ENCODE data around the gene PAK5. TPM values are rescaled to one million over a fixed set of nuclear protein-coding genes. Genes with fewer than 3 reads are reported as not detected.

Gene PAK5
- total and polyA plus RNA-seq, 11 donors = not detected

GRCh38 chr20:9488063-9488462 lies 350.8 kb downstream of the PAK5 start:
- no peak for ATAC-seq
- no peak overlapping the region for H3K27ac ChIP-seq
- no peaks in the 10 kb centered on the region for H3K9me3 ChIP-seq
- intact Hi-C loops (cut with DNase I) = no loop called here
- no peak for DNase-seq
- peaks cover 0 to 11% (median 0%) of the 10 kb centered on the region in 12 donors for H3K4me1 ChIP-seq
- H3K27me3 ChIP-seq = no peaks in the 10 kb centered on the region
- no peak overlapping the region for H3K4me3 ChIP-seq
- no peaks in the 10 kb centered on the region for H3K36me3 ChIP-seq
- WGBS, 4 donors = 51 to 64% (median 60%) methylated on average over 2 of the region's 2 CpGs
- TF ChIP-seq POLR2A (IDR thresholded peaks at IDR 0.05) = no peak
- TF ChIP-seq, protein P1, sequence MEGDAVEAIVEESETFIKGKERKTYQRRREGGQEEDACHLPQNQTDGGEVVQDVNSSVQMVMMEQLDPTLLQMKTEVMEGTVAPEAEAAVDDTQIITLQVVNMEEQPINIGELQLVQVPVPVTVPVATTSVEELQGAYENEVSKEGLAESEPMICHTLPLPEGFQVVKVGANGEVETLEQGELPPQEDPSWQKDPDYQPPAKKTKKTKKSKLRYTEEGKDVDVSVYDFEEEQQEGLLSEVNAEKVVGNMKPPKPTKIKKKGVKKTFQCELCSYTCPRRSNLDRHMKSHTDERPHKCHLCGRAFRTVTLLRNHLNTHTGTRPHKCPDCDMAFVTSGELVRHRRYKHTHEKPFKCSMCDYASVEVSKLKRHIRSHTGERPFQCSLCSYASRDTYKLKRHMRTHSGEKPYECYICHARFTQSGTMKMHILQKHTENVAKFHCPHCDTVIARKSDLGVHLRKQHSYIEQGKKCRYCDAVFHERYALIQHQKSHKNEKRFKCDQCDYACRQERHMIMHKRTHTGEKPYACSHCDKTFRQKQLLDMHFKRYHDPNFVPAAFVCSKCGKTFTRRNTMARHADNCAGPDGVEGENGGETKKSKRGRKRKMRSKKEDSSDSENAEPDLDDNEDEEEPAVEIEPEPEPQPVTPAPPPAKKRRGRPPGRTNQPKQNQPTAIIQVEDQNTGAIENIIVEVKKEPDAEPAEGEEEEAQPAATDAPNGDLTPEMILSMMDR (IDR thresholded peaks at IDR 0.05) = no peak

Other genes starting within 250 kb of the PAK5 start
- 1 to 10 TPM; 1.2 to 3.1 (median 1.4) TPM for gene ANKEF1, start 195.9 kb upstream of the PAK5 start, total RNA-seq
- gene ANKEF1, start 195.9 kb upstream of the PAK5 start, polyA plus RNA-seq = under 1 TPM; 0.27 to 0.82 TPM